ENCODE measurements around the gene GLYATL3. TPM values are rescaled to one million over a fixed set of nuclear protein-coding genes. Genes with fewer than 3 reads are reported as not detected.

The GLYATL3 gene
- total and polyA plus RNA-seq, 8 donors = not detected

- TF ChIP-seq, protein P1, sequence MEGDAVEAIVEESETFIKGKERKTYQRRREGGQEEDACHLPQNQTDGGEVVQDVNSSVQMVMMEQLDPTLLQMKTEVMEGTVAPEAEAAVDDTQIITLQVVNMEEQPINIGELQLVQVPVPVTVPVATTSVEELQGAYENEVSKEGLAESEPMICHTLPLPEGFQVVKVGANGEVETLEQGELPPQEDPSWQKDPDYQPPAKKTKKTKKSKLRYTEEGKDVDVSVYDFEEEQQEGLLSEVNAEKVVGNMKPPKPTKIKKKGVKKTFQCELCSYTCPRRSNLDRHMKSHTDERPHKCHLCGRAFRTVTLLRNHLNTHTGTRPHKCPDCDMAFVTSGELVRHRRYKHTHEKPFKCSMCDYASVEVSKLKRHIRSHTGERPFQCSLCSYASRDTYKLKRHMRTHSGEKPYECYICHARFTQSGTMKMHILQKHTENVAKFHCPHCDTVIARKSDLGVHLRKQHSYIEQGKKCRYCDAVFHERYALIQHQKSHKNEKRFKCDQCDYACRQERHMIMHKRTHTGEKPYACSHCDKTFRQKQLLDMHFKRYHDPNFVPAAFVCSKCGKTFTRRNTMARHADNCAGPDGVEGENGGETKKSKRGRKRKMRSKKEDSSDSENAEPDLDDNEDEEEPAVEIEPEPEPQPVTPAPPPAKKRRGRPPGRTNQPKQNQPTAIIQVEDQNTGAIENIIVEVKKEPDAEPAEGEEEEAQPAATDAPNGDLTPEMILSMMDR (IDR thresholded peaks at IDR 0.05) = no peak
- TF ChIP-seq POLR2A (IDR thresholded peaks at IDR 0.05) = no peak
- no peak for TF ChIP-seq EP300 (IDR thresholded peaks at IDR 0.05)
- Histone ChIP-seq H3K27ac (no peak overlapping the region), H3K27me3 (no peaks in the 10 kb centered on the region), H3K4me3 (no peak overlapping the region), H3K4me1 (peaks cover 4 to 13% (median 6%) of the 10 kb centered on the region in 4 donors), H3K36me3 (no peaks in the 10 kb centered on the region), H3K9me3 (no peaks in the 10 kb centered on the region)
- 37 to 77% (median 65%) methylated on average over 1 of the region's 1 CpG for WGBS, 5 donors
- intact Hi-C loops (cut with DNase I; ENCODE audit: low total_unique reads) = loop anchor here (10.0 kb wide), 2 partner anchors 77 to 317 kb away; no protein-coding TSS in a partner anchor
- DNase-seq = no peak
Observed at GRCh38 chr6:49527320-49527719, 27.6 kb downstream of the GLYATL3 start.

DNA sequence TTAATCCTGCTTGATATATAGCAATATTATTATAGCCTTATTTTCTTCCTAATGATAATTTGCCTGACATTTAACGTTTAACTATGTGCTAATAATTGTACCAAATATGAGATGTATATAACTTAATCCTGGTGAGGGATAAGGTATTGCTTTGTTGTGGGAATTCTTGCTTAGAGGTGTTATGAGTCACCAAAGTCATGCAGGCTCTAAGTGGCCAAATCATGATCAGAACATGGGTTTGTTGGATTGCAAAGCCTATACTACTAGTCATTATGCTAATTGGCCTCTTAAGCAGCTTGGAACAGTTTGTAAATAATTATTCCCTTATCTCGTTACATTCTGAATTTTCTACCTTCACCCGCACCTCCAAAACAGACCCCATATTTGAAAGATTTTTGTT, 28.8 kb downstream of the GLYATL3 start:
- Histone ChIP-seq H3K4me3 (no peak overlapping the region), H3K36me3 (no peaks in the 10 kb centered on the region), H3K27me3 (no peaks in the 10 kb centered on the region), H3K9me3 (no peaks in the 10 kb centered on the region), H3K4me1 (peaks cover 0 to 2% (median under 1%) of the 10 kb centered on the region in 4 donors), H3K27ac (no peak overlapping the region)
- no peak for DNase-seq
- TF ChIP-seq EP300 (IDR thresholded peaks at IDR 0.05) = no peak
- TF ChIP-seq POLR2A (IDR thresholded peaks at IDR 0.05) = no peak
- TF ChIP-seq, protein P1 (IDR thresholded peaks at IDR 0.05) = no peak
- TF ChIP-seq POLR2AphosphoS5 (IDR thresholded peaks at IDR 0.05) = no peak
- WGBS, 5 donors = 53 to 69% (median 61%) methylated on average over 3 of the region's 3 CpGs
- intact Hi-C loops (cut with DNase I; ENCODE audit: low total_unique reads) = loop anchor here (10.0 kb wide), 2 partner anchors 76 to 316 kb away; no protein-coding TSS in a partner anchor

DNA sequence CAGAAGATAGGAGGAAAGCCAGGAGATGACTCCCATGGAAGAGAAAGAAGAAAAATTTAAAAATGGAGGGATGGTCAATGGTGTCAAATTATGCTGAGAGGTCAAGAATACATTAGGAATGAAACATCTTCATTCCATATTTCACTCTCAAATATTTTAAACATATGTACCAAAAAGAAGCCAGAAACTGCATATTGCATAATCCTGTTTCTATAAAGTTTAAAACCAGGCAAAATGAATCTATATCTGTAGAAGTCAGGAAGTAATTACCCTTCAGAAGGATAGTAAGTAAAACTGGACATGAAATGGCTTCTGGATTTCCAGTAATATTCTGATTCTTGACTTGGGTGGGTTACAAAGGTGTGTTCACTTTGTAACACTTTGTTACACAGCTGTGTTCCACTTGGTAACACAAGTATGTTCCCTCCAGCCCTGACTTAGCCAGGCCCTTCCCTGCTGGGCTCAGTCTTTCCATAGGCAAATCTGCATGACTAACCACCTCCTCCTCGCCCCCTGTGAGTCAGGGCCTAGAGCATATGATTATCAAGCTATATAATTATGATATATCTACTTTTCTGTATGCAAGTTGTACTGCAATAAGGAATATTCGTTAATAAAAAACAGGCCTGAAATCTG, 30.5 kb downstream of the GLYATL3 start:
- WGBS, 5 donors = 76 to 82% (median 79%) methylated on average over 2 of the region's 2 CpGs
- no peak for TF ChIP-seq POLR2AphosphoS5 (IDR thresholded peaks at IDR 0.05)
- no peak for TF ChIP-seq EP300 (IDR thresholded peaks at IDR 0.05)
- no peak for TF ChIP-seq POLR2A (IDR thresholded peaks at IDR 0.05)
- TF ChIP-seq, protein P1 (IDR thresholded peaks at IDR 0.05) = no peak
- no peak for DNase-seq
- Histone ChIP-seq H3K4me3 (no peak overlapping the region), H3K9me3 (no peaks in the 10 kb centered on the region), H3K4me1 (no peaks in the 10 kb centered on the region), H3K36me3 (no peaks in the 10 kb centered on the region), H3K27me3 (peaks cover 0 to 3% (median 0%) of the 10 kb centered on the region in 3 donors), H3K27ac (no peak overlapping the region)
- intact Hi-C loops (cut with DNase I; ENCODE audit: low total_unique reads) = no loop called here

DNA sequence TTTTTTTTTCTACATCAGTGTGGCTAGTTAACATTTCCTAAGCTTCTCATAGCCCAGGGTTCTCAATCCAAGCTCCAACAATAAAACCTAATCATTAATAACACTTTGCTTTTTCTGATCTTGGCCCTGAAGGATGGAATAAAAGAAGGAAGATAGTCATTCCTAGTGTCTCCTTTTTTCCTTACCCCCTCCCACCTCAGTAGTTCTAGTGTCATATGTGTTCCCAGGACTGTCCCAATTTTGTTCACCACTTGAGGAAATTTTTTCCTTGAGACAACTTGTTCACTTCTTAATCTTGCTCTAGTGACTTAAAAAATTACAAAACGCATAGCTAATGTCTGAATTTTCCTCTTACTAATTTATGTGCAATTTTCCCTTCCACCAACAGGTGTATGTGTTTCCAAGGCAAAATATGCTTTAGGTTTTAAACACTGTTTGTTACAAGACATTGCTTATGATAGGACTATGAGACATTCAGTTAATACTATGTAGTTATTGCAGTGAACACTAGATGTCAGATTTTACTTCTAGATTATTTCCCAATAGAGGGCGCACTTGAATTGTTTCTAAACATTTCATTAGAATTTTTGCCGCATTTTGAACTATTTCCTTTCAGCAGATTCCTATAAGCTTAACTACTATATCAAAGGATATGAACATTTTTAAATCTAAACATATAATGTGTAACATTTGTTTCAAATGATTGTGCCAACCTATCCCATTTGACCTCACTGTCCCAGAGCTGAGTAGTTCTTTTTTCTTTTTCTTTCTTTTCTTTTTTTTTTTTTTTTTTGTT, 32.2 kb downstream of the GLYATL3 start:
- Histone ChIP-seq H3K36me3 (no peaks in the 10 kb centered on the region), H3K9me3 (no peaks in the 10 kb centered on the region), H3K4me3 (no peak overlapping the region), H3K27me3 (peaks cover 0 to 3% (median 0%) of the 10 kb centered on the region in 3 donors), H3K27ac (no peak overlapping the region), H3K4me1 (no peaks in the 10 kb centered on the region)
- 3 to 6% (median 6%) methylated on average over 3 of the region's 3 CpGs for WGBS, 5 donors
- TF ChIP-seq, protein P1 (IDR thresholded peaks at IDR 0.05) = peak in 5 of 7 experiments; percentile 29 to 81 (median 55)
- TF ChIP-seq POLR2AphosphoS5 (IDR thresholded peaks at IDR 0.05) (no peak), EP300 (IDR thresholded peaks at IDR 0.05) (no peak), POLR2A (IDR thresholded peaks at IDR 0.05) (no peak)
- intact Hi-C loops (cut with DNase I; ENCODE audit: low total_unique reads) = no loop called here
- DNase-seq = peak in 1 of 2 donors; percentile 67
